Measurements from ENCODE around the gene OCRL. TPM values are rescaled to one million over a fixed set of nuclear protein-coding genes. Genes with fewer than 3 reads are reported as not detected.

OCRL gene
- total and polyA plus RNA-seq, 2 of the 13 experiments (the other 11 are each of a cell fraction or from before 2014, with no cell fraction given): 13.4 to 32.0 TPM

DNA sequence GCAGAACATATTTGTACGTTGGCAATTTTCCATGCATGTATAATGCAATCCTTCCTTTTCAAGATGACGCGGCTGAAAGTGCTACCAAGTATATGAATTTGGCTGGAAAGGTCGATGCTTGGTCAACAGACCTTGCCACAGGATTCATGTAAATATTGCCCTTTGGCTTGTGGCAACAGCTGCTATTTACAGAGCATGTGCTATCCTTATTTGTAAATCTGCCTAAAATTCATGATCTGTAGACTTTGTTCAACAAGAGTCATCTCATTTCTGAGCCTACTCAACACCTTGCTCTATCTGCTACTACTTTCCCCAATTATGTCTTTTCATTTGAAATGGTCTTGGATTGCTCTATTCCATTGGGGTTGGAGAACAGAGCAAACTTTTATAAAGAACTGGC lies 14.9 kb upstream of the OCRL start (continued):
- TF ChIP-seq MTA3 (CRISPR knock-in tag; IDR thresholded peaks at IDR 0.05) (no peak), ZNF496 (CRISPR knock-in tag; IDR thresholded peaks at IDR 0.05; ENCODE audit: insufficient replicate concordance) (no peak), ZIK1 (CRISPR knock-in tag; IDR thresholded peaks at IDR 0.05; ENCODE audit: borderline replicate concordance, low read depth) (no peak), POLR2A (IDR thresholded peaks at IDR 0.05; ENCODE audit: insufficient read depth in 1 of 2, low read depth in 2 of 2, low read length in 2 of 2) (no peak), PHF5A (CRISPR knock-in tag; IDR thresholded peaks at IDR 0.05; ENCODE audit: low read depth, unreplicated experiment) (no peak), ZSCAN30 (CRISPR knock-in tag; IDR thresholded peaks at IDR 0.05) (no peak), ZNF557 (CRISPR knock-in tag; IDR thresholded peaks at IDR 0.05) (no peak), MYNN (CRISPR knock-in tag; IDR thresholded peaks at IDR 0.05; ENCODE audit: low read depth) (peak; percentile 94; the same call in 1 of the 2 replicates), ZMYM4 (CRISPR knock-in tag; IDR thresholded peaks at IDR 0.05) (0 out of 2 replicates have a peak, but pooled peaks have one; percentile 35), SNAPC2 (CRISPR knock-in tag; IDR thresholded peaks at IDR 0.05) (no peak), ZNF331 (CRISPR knock-in tag; IDR thresholded peaks at IDR 0.05) (0 out of 2 replicates have a peak, but pooled peaks have one; percentile 40)
- TF ChIP-seq, protein P1, sequence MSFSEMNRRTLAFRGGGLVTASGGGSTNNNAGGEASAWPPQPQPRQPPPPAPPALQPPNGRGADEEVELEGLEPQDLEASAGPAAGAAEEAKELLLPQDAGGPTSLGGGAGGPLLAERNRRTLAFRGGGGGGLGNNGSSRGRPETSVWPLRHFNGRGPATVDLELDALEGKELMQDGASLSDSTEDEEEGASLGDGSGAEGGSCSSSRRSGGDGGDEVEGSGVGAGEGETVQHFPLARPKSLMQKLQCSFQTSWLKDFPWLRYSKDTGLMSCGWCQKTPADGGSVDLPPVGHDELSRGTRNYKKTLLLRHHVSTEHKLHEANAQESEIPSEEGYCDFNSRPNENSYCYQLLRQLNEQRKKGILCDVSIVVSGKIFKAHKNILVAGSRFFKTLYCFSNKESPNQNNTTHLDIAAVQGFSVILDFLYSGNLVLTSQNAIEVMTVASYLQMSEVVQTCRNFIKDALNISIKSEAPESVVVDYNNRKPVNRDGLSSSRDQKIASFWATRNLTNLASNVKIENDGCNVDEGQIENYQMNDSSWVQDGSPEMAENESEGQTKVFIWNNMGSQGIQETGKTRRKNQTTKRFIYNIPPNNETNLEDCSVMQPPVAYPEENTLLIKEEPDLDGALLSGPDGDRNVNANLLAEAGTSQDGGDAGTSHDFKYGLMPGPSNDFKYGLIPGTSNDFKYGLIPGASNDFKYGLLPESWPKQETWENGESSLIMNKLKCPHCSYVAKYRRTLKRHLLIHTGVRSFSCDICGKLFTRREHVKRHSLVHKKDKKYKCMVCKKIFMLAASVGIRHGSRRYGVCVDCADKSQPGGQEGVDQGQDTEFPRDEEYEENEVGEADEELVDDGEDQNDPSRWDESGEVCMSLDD (CRISPR knock-in tag; IDR thresholded peaks at IDR 0.05; ENCODE audit: borderline replicate concordance): no peak
- TF ChIP-seq, protein P2, sequence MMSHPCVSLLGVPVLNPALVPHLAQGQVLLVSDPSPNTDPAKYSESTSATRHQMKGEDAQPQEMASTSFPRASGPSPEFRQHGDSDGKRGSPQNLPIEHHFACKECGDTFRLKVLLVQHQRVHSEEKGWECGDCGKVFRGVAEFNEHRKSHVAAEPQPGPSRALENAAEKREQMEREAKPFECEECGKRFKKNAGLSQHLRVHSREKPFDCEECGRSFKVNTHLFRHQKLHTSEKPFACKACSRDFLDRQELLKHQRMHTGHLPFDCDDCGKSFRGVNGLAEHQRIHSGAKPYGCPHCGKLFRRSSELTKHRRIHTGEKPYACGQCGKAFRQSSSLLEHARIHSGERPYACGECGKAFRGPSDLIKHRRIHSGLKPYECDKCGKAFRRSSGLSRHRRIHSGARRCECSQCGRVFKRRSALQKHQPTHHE (CRISPR knock-in tag; IDR thresholded peaks at IDR 0.05; ENCODE audit: borderline replicate concordance): no peak
- TF ChIP-seq, protein P3, sequence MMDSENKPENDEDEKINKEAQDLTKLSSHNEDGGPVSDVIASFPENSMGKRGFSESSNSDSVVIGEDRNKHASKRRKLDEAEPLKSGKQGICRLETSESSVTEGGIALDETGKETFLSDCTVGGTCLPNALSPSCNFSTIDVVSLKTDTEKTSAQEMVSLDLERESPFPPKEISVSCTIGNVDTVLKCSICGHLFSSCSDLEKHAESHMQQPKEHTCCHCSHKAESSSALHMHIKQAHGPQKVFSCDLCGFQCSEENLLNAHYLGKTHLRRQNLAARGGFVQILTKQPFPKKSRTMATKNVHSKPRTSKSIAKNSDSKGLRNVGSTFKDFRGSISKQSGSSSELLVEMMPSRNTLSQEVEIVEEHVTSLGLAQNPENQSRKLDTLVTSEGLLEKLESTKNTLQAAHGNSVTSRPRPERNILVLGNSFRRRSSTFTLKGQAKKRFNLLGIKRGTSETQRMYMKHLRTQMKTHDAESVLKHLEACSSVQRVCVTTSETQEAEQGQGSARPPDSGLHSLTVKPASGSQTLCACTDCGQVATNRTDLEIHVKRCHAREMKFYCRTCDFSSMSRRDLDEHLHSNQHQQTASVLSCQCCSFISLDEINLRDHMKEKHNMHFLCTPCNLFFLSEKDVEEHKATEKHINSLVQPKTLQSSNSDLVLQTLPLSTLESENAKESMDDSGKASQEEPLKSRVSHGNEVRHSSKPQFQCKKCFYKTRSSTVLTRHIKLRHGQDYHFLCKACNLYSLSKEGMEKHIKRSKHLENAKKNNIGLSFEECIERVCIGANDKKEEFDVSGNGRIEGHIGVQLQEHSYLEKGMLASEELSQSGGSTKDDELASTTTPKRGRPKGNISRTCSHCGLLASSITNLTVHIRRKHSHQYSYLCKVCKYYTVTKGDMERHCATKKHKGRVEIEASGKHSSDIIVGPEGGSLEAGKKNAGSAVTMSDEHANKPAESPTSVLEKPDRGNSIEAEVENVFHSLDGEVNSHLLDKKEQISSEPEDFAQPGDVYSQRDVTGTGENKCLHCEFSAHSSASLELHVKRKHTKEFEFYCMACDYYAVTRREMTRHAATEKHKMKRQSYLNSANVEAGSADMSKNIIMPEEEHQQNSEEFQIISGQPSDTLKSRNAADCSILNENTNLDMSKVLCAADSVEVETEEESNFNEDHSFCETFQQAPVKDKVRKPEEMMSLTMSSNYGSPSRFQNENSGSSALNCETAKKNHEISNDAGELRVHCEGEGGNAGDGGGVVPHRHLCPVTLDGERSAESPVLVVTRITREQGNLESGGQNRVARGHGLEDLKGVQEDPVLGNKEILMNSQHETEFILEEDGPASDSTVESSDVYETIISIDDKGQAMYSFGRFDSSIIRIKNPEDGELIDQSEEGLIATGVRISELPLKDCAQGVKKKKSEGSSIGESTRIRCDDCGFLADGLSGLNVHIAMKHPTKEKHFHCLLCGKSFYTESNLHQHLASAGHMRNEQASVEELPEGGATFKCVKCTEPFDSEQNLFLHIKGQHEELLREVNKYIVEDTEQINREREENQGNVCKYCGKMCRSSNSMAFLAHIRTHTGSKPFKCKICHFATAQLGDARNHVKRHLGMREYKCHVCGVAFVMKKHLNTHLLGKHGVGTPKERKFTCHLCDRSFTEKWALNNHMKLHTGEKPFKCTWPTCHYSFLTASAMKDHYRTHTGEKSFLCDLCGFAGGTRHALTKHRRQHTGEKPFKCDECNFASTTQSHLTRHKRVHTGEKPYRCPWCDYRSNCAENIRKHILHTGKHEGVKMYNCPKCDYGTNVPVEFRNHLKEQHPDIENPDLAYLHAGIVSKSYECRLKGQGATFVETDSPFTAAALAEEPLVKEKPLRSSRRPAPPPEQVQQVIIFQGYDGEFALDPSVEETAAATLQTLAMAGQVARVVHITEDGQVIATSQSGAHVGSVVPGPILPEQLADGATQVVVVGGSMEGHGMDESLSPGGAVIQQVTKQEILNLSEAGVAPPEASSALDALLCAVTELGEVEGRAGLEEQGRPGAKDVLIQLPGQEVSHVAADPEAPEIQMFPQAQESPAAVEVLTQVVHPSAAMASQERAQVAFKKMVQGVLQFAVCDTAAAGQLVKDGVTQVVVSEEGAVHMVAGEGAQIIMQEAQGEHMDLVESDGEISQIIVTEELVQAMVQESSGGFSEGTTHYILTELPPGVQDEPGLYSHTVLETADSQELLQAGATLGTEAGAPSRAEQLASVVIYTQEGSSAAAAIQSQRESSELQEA (CRISPR knock-in tag; IDR thresholded peaks at IDR 0.05; ENCODE audit: not compliant biosample characterization): no peak
- TF ChIP-seq, protein P4, sequence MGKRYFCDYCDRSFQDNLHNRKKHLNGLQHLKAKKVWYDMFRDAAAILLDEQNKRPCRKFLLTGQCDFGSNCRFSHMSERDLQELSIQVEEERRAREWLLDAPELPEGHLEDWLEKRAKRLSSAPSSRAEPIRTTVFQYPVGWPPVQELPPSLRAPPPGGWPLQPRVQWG (CRISPR knock-in tag; IDR thresholded peaks at IDR 0.05; ENCODE audit: borderline replicate concordance, low read depth): no peak
- TF ChIP-seq, protein P5, sequence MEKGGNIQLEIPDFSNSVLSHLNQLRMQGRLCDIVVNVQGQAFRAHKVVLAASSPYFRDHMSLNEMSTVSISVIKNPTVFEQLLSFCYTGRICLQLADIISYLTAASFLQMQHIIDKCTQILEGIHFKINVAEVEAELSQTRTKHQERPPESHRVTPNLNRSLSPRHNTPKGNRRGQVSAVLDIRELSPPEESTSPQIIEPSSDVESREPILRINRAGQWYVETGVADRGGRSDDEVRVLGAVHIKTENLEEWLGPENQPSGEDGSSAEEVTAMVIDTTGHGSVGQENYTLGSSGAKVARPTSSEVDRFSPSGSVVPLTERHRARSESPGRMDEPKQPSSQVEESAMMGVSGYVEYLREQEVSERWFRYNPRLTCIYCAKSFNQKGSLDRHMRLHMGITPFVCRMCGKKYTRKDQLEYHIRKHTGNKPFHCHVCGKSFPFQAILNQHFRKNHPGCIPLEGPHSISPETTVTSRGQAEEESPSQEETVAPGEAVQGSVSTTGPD (CRISPR knock-in tag; IDR thresholded peaks at IDR 0.05): peak; percentile 99

All from HepG2 (cell line).